Kidney epithelial cell (primary cell): ENCODE data around the gene TPRN. TPM values are rescaled to one million over a fixed set of nuclear protein-coding genes. Genes with fewer than 3 reads are reported as not detected.

Source experiments
- DNase-seq: peaks from one replicate; pipeline ENCODE4 v3.0.0-alpha.2; 2010; ENCODE audit warnings: low read depth
- H3K27me3 ChIP-seq: 2 replicates; pipeline ENCODE4 v1.6.0; 2011; ENCODE audit warnings: low read length; ENCODE audit not compliant: control insufficient read depth, insufficient read depth
- H3K36me3 ChIP-seq: 2 replicates; pipeline ENCODE4 v1.5.1; 2011; ENCODE audit warnings: low read length; ENCODE audit not compliant: control insufficient read depth, insufficient read depth
- H3K4me3 ChIP-seq: 2 replicates; pipeline ENCODE4 v1.5.1; 2011; ENCODE audit warnings: low read depth, mild to moderate bottlenecking, control low read depth, low read length
- CTCF ChIP-seq: IDR thresholded peaks from 2 replicates; pipeline ENCODE4 v1.5.1; 2011; ENCODE audit warnings: mild to moderate bottlenecking, moderate library complexity, low read length, control low read depth, inconsistent platforms; ENCODE audit not compliant: insufficient read depth, poor library complexity, severe bottlenecking
- total RNA-seq: library from RNA; depleted of rRNA; stranded (reverse); fragments of >200 nt; gene quantifications from 2 replicates; pipeline ENCODE4 v1.2.3, GENCODE V29; 2015

The TPRN gene
- total RNA-seq, 1 donor from 2014 or later, result 15.2 TPM

DNA sequence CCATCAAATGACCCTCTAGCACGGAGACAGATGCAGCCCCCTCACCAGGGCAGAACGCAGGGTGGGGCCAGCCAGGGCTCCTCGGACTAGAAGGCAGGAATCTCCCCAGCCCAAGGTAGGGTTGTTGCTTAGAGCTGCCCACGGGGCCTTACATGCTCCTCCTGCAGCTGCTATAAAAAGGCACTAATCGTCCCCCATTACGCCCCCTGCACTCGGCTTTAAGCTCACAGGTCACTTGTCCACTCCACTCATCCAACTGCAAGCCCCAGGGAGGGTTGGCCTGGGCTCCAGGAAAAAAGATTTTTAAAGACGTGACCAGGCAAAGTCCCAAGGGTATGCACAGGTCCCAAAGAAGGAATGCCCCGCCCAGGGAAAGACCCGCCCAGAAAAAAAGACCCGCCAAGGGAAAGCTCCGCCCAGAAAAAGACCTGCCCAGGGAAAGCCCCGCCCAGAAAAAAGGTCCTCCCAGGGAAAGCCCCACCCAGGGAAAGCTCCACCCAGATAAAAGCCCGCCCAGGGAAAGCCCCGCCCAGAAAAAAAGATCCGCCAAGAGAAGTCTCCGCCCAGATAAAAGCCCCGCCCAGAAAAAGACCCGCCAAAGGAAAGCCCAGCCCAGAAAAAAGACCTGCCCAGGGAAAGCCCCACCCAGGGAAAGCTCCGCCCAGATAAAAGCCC is 50.5 kb downstream of the TPRN start:
- Histone ChIP-seq H3K27me3 (peaks cover 35% of the 10 kb centered on the region), H3K4me3 (no peak overlapping the region), H3K36me3 (no peaks in the 10 kb centered on the region)
- TF ChIP-seq CTCF, result no peak
- no peak for DNase-seq

DNA sequence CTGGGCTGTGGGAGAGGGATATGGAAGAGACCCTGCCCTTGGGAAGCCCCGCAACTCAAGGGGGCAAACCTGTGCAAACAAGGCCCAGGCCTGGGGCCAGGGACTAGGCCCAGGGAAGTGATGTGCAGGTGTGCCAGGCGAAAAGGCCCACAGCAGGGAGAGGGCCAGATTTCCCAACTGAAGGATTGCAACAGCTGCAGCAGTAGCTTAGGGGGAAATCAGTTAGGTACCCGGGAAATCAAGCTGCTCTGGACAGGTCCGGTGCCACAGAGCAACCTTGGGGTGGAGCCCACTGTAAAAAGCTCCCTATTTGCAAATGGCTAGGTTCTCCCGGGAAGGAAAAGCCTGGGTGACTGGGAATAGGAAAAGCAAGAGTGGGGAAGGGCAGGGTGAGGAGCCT is 51.2 kb downstream of the TPRN start:
- no peaks in the 10 kb centered on the region for H3K36me3 ChIP-seq
- peaks cover 33% of the 10 kb centered on the region for H3K27me3 ChIP-seq
- TF ChIP-seq CTCF, result no peak
- DNase-seq, result no peak
- H3K4me3 ChIP-seq, result no peak overlapping the region

GRCh38 chr9:137148661-137149060 is 51.9 kb downstream of the TPRN start:
- no peak for TF ChIP-seq CTCF
- H3K4me3 ChIP-seq, result no peak overlapping the region
- DNase-seq, result no peak
- peaks cover 34% of the 10 kb centered on the region for H3K27me3 ChIP-seq
- H3K36me3 ChIP-seq, result no peaks in the 10 kb centered on the region

DNA sequence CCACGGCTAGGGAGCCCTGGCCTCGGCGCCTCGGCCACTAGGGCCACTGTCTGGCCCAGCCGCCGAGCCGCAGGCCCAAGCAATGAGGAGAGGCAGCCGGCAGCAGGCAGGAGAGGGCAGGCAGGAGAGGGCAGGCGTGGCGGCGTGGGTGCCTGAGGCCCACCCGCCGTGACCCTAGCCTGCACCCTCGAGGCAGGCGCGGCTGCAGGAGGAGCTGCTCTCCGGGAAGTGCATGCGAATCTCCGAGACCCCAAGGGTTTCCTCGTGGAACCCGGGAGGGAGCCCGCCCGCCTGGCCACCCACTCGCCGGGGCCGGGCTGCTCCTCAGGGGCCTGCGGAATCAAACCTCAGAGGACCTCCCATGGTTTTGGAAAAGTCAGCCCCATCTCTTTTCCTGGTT is 52.3 kb downstream of the TPRN start:
- no peak for TF ChIP-seq CTCF

GRCh38 chr9:137147793-137148160 is 52.8 kb downstream of the TPRN start:
- no peak overlapping the region for H3K4me3 ChIP-seq
- no peak for DNase-seq
- H3K27me3 ChIP-seq, result peaks cover 43% of the 10 kb centered on the region
- no peak for TF ChIP-seq CTCF
- H3K36me3 ChIP-seq, result no peaks in the 10 kb centered on the region

More for the DNA sequence above, 52.3 kb downstream of the TPRN start:
- peaks cover 38% of the 10 kb centered on the region for H3K27me3 ChIP-seq
- H3K36me3 ChIP-seq, result no peaks in the 10 kb centered on the region
- no peak for DNase-seq
- no peak overlapping the region for H3K4me3 ChIP-seq
